Measurements from ENCODE around the gene POP4.
"Not testable (repeated sequence)": the region's sequence is repeated elsewhere in the genome, so short reads cannot be mapped to it uniquely, and the experiment has no call there.

The POP4 gene

DNA sequence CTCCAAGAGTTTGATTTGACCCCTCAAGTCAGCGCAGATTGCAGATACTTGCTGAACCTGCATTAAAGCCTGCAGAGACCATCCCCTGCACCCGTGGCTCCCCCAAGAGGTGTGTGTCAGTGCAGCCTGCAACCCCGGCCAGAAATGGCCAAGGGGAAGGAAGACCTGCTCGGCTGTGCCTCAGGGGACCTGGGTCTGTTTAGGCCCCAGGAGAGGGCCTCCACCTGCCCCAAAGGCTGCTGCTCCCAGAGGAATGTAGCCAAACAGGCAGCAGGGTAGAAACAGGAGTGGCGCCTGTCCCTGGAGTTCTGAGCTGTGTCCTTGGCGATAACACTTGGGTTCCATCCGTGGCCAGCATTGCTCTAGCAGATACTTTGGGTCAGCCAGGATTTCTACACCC is 8.0 kb downstream of the POP4 start:
- no peak for DNase-seq

DNA sequence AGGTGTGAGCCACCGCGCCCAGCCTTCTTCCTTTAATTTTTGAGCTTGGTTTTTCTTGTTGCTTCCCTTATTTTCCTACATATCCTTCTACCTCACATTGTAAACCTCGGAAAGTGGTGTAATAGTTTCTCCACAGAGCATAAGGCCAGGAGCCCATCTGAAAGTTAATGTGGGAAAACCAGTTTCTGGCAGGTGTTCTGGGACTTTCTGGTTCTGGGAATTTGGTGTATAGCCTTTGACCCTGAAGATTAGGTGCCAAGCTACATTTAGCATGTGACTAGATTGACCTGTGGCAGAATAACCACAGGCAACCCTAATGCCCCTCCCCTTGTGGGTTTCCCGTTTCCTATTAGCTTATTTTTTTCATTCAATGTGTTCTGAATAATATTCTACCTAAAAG is 8.7 kb downstream of the POP4 start:
- DNase-seq: no peak

DNA sequence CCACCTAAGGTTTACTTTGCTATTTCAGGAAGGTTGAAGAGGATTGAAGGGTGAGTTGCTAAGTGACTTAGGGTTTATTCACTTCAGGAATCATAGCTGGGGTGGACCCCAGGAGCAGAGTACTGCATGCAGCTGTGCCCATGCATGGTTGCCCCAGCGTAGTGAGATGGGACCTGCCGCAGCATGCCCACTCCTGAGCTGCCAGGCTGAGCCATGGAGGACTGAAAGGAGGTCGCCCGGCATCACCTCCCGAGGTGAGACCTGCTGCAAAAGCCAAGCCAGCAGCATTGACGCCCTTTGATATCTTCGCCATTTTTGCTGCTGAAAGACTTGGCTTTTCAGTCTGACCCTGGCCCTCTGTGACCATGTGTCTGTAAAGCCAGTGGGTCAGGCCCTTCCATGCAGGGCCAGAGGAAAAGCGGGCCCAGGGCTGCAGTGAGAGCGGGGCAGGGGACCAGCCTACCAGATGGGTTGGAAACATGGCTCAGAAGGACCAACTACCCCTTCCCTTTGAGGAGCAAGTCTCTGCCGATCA is 9.9 kb downstream of the POP4 start:
- DNase-seq: no peak

DNA sequence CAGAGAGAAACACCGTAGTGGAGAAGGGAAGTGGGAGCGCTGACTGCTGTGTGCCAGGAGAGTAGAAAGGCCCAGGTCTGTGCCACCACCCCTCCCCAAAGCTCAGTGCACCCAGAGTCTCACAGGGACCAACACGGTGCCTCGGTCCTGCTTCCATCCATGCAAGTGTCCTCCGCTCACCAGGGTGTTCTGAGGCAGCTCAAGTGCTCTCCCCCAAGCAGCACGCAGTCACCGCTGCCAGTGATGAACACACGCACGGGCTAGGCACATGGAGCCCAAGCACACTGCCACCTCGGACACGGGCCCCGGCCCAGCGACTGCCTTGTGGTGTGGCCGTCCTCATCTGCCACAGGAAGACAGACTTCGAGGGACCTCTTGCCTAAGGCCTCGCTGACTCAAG is 10.5 kb downstream of the POP4 start:
- DNase-seq: no peak

DNA sequence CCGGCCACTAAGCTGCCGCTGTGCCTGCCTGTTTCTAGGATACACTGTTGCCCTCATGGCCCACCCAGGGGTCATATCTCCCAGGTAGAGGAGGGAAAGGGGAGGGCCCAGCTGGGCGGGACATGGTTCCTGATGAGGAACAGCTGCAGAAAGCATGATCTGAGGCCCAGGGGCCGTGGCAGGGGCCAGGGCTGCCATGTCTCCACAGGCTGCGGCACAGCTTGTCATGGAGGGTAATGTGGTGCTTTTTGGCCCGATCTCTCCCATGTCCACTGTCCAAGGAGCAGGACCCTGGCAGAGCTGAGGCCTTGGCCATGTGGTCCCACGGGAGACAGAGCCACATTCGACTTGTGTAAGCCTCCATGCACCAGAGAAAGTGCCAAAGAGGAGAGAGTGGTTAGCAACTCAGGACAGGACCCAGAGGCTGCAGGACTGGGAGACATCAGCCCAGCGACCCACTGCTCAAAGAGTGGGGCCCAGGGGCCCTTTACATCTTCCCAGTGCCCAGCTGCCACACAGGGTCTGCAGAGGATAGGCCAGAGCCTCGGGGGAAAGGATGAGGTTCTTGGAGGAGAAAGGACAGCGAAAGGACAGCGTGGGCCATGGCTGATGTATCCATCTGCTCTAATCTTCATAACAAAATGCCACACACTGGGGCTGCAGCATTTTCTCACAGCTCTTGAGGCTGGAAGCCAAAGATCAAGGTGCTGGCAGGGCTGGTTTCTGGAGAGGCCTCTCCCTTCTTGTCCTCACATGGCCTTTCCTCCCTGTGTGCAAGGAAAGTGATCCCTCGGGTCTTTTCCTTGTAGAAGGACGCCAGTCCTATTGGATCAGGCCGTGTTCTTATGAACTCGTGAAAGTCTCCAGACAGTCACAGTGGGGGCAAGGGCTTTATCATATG is 11.5 kb downstream of the POP4 start:
- no peak for DNase-seq

DNA sequence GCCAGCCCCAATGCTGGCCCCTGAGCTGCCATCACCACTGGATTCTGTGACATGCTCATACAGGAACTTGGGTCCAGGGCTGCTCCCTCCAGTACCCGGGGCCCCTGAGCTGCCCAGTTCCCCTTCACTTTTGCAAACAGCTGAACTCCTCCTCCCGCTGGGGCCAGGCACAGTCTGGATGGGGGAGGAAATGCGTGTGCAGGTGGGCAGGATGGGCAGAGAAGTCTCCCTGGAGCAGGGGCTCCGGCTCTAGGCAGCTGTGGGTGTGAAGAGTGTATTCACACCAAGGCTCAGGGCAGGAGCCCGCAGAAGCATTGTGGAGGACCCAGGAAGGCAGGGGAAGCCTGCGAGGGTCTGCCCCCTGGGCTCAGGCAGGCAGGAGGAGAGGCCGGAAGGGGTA is 12.4 kb downstream of the POP4 start:
- no peak for DNase-seq

DNA sequence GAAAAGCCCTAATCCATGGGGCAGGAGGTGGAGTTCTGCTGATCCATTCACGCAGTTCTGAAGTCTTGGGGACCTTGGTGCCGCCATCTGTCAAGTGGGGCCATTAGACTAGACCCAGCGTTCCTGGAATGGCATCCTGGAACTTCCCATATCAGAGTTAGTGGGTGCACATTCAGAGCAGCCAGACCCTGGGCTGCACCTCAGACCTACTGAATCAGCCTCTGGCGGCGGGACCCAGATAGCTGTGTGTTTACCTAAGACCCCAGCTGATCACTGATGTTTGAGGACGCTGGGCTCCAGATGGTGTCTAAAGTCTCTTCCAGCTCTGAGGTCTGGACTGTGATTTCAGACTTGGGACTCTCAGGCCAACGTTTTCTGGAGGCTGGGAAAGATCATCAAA is 12.8 kb downstream of the POP4 start:
- no peak for DNase-seq

DNA sequence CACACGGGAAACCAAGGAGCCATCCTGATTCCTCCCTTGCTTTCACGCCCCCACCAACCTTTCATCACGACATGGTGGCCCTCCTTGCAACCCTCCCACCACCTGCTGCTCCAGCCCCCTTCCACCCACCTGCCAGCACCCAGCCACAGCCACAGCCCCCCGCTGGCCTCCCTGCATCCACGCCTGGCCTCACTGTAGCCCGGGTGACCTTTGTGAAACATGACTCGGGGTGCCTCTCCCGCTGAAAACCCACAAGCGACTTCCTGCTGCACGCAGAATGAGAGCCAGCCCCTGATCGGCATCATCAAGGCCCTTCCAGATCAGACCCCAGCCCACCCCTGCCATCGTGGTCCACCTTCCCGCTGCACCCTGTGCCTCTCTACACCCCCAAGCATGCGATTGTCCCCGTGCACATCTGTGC is 14.9 kb downstream of the POP4 start:
- DNase-seq: peak; percentile 77

DNA sequence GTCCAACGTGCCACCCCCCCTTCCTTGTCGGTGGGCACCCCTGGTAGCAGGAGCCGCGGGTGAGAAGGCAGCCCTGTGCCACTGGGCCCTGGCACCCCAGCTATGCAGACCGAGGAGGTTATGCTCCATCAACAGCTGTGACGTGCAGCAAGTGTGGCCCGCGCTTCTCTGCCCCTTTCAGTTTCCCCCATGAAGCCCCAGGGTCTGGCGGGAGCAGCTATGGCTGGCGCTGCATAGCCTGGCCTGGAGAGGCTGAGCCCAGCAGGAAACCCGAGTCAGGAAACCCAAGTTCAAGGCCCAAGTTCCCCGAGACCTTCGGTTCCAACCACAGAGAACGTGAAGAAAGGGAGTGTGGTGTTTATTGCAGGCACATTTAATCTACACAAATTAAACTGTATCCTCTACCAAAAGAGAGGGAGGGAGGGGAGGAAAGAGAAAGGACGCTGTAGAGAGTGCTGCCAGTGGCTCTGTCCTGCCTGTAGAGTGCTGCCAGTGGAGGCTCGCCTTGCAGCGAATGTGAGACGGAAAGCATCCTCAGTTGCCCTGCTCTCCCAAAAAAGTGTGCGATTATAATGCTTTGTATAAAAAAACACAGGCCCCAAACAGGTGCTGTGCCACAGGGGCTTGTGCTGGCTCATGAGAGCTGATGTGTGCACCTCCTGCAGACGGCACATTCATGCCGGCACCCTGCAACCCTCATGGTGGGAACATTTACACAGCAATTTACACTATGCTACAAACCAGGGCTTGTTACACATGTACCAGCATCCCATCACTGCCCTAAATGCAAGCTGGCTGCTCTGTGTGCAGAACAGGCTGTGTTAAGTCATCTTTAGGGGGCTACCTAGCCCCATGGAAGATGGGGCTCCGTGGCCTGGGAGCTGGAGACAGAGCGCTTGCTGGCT is 16.3 kb downstream of the POP4 start:
- peak; percentile 61 for DNase-seq

DNA sequence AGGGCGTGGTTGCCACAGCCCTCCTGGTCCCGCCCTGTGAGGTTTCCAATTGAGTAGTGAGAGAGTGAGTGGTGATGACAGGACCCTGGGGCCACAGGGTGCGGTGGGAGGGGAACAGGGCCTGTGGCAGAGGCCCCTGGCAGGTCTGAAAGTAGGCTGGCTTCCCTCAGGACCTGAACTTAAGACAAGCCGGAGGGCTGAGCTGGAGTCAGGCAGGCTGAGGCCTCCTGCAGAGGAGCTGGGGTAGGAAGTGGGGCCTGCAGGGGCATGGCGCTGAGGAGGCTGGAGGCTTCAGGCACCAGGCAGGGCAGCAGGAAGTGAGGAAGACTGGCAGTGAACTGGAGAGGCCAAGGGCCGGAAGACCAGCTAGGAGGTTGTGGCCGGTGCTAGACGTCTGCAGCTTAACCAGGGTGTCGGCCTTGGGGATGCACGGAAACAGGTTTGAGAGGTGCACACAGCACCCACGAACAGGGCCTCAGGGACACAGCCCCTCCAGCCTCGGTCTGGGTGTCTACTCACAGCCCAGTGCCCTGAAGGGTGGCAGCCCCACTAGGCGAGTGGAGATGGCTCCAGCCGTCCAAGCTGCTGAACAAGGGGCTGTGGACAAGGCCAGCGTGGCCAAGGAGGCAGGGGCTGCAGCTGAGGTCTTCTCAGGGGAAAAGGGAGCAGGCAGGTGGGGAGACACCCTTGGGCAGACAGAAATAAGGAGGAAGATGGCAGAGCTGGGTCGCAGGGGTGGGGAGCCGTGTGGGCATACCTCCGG is 17.8 kb downstream of the POP4 start:
- peak; percentile 85 for DNase-seq

DNA sequence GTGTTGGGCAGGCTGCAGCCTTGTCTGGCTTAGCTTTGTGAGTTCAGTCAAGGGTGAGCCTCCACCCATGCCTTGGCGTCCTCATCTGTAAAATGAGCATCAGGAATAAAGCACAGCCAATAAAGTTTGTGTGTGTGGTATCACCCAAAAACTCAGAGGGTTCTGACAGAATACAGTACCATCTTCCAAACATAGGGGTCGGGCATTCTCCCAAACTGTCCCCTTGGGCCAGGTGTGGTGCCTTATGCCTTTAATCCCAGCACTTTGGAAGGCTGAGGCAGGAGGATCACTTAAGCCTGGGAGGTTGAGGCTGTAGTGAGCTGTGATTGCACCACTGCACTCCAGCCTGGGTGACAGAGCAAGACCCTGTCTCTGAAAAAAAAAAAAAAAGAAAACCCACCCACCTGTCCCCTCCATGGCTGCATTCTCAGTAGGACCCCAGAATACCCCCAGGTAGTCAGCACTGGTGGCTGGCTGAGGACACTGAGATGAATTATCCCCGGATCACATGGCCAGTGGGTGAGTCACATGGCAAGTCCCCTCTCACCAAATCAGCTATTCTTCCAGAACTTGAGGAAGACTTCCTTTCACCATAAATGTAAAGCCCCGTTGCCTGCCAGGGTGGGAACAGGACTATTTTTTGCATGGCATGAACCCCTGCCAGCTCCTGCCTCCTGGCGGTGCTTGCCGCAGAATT is 18.6 kb downstream of the POP4 start:
- no peak for DNase-seq

DNA sequence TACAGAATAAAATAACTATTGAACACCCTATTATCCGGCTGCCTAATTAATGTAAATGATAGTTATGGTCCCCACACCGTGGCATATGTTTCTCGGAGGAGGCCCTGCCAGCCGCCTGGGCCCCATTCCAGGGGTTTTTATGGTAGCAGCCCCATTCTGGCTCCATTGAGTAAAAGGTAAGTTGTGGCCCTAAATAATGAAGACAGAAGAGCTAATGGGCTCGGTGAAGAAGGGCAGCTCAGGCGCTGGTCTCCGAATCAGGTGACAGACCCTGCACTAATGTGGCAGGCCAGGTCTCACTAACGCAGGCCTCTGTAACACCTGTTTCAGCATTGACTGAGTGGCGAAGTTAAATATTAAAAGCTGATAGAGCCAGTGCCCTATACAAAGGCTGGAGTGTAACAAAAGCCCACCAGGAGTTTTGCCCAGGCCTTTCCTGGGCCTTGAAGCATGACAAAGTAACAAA is 19.1 kb downstream of the POP4 start:
- DNase-seq: no peak

DNA sequence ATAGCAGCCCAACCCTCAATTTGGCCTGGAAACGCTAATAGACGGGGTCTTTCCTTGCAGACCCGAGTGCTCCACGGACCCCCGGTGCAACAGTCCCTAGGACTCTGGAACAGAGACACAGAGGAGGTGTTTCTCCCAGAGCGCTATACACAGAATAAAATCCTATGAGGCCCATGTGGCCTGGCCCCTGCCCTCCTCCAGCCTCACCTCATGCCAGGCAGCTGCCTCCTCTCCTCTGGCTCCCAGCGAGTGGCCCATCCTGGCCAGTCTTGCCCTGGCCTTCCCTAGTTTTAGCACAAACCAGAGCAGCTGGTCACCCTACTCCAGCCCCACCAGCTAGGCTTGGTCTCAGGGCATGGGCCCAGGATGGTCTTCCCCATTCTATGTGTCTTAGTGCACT is 20.3 kb downstream of the POP4 start:
- DNase-seq: no peak

DNA sequence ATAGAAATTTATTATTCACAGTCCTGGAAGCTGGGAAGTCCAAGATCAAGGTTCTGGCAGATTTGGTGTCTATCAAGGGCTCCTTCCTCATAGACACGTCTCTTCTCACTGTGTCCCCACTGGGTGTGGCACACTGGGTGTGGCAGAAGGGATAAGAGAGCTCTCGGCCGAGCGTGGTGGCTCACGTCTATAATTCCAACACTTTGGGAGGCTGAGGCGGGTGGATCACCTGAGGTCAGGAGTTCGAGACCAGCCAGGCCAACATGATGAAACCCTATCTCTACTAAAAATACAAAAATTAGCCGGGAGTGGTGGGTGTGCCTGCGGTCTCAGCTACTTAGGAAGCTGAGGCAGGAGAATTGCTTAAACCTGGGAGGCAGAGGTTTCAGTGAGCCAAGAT is 20.7 kb downstream of the POP4 start:
- not testable (repeated sequence) for DNase-seq

DNA sequence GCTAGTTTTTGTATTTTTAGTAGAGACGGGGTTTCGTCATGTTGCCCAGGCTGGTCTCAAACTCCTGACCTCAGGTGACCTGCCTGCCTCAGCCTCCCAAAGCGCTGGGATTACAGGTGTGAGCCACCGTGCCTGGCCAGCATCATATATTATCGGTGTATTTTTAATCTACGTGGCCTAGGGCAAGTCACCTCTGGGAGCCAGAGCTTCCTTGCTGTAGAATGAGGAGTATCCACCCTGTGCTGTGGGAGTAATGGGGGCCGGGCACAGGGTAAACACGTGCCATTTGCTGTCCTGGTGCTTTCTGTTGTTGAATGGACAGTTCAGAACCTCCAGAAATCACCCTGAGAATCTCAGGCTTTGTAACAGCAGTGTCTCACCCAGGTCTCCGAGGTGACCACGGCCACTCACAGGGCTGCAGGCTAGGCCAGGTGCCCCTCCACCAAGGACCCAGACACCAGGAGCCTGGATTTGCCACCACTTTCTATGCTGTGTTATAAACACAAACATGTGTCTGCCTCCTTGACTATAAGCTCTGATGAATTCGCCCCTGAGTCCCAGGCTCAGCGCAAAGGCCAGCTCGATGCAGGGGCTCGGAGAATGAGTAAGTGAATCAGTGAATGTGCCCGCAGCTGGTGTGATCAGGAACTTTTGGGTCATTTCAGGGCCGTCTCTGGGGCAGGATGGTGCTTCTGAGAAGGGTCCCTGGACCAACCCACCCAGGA is 22.7 kb downstream of the POP4 start:
- DNase-seq: no peak

DNA sequence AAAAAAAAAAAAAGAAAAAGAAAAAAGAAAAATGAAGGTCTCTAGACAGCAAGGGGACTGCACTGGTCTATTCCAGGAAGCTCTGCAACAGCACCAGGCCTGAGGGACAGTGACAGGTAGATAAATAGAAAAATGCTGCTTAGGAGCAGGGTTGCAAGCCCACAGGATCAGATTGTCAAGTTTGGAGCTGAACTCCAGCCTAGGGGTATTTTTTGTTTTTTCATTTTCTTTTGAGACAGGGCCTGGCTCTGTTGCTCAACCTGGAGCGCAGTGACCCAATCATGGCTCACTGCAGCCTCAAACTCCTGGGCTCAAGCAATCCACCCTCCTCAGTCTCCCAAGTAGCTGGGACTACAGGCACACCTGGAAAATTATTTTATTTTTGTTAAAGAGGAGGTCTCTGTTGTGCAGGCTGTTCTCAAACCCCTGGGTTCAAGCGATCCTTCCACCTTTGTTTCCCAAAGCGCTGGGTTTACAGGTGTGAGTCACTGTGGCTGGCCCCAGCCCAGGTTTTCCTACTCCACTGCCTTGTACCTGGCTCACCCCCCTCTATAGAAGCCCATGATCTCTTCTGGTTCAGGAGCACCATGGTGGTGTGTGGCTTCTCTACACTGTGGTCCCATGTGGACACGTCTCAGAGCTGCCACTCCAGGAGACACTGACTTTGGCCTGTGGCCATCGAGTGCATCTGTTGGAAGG is 23.9 kb downstream of the POP4 start:
- no peak for DNase-seq

DNA sequence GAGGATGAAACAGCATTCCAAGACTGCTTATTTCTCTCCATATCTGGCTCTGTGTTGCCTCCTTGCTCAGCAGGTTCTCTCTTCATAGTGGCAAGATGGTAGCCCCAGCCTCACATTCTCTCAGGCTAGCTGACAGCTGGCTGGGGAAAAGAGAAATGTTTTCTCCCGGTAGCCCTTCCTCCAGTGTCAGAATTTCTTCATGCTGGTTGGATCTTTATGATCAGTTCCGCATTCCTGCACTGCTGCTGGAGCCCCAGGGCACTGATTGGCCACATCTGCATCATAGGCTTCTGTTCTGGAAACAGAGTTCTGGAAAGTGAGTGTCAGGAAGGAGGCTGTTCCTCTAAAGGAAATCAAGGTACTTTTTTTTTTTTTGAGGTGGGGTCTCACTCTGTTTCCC is 24.6 kb downstream of the POP4 start:
- DNase-seq: no peak

DNA sequence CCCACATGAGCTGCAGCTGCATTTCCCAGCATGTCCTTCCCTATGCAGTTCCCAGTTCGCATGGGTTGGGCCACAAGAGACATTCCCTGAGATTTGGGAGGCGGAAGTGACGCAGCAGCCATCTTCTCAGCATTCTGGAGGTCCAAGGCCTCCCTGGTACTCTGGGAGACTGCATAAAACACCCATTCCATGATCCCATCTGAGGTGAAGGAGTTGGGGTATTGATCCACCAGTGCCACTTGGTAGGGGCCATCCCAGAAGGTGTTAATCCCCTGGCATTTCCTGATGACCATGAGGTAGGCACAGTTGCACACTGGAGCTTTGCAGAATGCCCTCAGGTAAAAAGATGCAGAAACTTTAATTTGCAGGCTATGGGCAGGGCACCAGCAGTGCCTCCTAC is 25.4 kb downstream of the POP4 start:
- DNase-seq: no peak

DNA sequence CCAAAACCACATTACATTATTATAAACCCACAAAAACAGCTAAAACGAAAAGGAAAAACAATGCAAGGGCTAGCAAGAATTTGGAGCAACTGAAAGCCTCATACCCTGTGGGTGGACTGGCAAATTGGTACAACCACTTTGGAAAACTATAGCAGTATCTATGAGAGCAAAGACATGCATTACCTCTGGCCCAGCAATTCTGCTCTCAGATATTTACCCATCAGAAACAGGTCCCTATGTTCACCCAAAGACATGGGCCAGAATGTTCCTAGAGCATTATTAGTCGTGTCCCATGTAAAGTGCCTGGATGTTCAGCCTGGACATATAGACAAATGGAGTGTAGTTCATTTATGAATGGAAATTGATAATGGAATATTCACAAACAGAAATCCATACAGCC is 27.9 kb downstream of the POP4 start:
- no peak for DNase-seq

DNA sequence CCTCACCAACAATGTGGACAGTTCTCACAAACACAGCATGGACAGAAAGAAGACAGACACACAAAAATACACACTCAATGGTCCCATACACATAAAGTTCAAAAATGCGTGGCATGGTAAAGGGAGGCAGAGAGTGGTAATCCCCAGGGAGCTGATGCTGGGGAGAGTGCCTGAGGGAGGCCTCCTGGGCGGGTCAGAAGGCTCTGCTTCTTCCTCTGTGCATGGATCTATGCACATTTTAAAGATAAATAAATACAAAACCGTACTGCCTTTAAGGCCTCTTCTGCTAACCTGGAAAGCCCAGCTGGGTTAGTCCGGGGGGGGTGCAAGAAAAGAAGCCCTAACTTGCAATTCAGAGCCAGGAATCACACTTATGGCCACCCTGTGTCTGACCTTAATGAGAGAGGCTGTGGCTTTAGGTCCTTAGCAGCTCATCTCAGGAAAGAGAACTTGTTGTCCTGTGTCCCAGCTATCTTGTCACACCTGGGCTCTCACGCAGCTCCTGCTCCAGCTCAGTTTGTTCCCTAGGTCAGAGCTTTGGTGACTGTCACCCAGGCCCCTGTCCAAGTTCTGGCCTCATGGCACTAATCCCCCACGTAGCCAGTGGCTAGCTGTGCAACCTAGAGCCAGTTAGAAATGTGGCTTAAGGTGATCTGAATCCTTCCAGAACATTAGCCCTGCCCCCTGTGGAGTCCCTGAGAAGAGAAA is 28.5 kb downstream of the POP4 start:
- no peak for DNase-seq
